Measurements from ENCODE around the gene CDH23. TPM values are rescaled to one million over a fixed set of nuclear protein-coding genes. Genes with fewer than 3 reads are reported as not detected.

CDH23 gene
- total RNA-seq, 4 donors from 2014 or later: 14.4 to 29.6 (median 19.7) TPM

DNA sequence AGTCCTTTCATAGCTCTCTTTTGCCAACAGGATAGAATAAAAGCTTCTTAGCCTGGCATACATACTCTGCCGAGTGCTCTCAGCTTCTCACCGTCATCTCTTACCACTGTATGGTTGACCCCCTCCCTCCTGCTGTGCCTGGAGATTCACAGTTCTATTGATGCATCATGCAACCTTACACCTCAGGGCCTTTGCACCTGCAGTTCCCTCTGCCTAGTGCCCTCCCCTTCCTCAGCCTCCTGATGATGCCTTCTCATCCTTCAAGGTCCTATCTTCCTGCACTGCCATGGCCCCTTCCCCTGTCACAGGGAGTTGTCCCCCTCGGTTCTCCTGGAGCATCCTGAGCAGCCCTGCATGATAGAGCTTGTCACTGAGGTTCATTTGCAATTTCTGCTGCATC, 81.5 kb downstream of the CDH23 start:
- no peak for TF ChIP-seq EP300 (IDR thresholded peaks at IDR 0.05)
- TF ChIP-seq, protein P1, sequence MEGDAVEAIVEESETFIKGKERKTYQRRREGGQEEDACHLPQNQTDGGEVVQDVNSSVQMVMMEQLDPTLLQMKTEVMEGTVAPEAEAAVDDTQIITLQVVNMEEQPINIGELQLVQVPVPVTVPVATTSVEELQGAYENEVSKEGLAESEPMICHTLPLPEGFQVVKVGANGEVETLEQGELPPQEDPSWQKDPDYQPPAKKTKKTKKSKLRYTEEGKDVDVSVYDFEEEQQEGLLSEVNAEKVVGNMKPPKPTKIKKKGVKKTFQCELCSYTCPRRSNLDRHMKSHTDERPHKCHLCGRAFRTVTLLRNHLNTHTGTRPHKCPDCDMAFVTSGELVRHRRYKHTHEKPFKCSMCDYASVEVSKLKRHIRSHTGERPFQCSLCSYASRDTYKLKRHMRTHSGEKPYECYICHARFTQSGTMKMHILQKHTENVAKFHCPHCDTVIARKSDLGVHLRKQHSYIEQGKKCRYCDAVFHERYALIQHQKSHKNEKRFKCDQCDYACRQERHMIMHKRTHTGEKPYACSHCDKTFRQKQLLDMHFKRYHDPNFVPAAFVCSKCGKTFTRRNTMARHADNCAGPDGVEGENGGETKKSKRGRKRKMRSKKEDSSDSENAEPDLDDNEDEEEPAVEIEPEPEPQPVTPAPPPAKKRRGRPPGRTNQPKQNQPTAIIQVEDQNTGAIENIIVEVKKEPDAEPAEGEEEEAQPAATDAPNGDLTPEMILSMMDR (IDR thresholded peaks at IDR 0.05): no peak
- no peak for TF ChIP-seq POLR2AphosphoS5 (IDR thresholded peaks at IDR 0.05)
- TF ChIP-seq POLR2A (IDR thresholded peaks at IDR 0.05; ENCODE audit: low read depth): no peak
- peaks cover 38 to 49% (median 44%) of the 10 kb centered on the region in 4 donors for H3K4me1 ChIP-seq
- no peak for DNase-seq (ENCODE audit: extremely low spot score)
- H3K36me3 ChIP-seq: no peaks in the 10 kb centered on the region
- H3K9me3 ChIP-seq: no peaks in the 10 kb centered on the region
- H3K4me3 ChIP-seq: no peak overlapping the region
- 66% methylated on average over 3 of the region's 3 CpGs for WGBS
- intact Hi-C loops (cut with DNase I): no loop called here
- H3K27ac ChIP-seq (replicated peaks in 1 of 4): no peak overlapping the region
- no peaks in the 10 kb centered on the region for H3K27me3 ChIP-seq

DNA sequence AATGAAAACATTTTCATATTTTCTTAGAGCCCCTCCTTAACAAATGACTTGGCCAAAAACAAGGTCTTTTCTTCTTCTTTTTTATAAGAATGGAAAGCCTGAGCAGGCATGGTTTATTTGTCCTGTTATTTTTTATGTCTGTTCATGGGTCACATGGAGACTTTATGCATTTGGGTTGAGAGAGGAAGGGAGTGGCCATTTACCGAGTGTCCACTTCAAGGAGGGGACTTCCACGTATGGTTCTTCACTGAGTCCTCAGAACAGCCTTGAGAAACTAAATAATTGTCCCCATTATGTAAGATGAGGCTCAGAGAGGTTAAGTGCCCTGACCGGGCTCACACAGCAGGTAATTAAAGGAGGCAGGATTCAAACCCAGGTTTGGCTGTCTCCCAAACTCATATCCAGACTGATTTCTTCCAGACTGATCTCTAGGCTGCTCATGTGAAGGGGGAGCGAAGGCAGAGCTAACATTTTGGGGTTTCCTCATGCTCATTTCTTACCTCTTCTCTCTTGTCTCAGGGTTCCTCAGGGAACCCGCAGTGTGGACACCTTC, 82.2 kb downstream of the CDH23 start:
- H3K4me1 ChIP-seq: peaks cover 38 to 48% (median 43%) of the 10 kb centered on the region in 4 donors
- no peak overlapping the region for H3K27ac ChIP-seq (replicated peaks in 1 of 4)
- H3K4me3 ChIP-seq: no peak overlapping the region
- WGBS: 82% methylated on average over 5 of the region's 5 CpGs
- no peaks in the 10 kb centered on the region for H3K9me3 ChIP-seq
- no peak for TF ChIP-seq EP300 (IDR thresholded peaks at IDR 0.05)
- TF ChIP-seq, protein P1 (IDR thresholded peaks at IDR 0.05): no peak
- TF ChIP-seq POLR2AphosphoS5 (IDR thresholded peaks at IDR 0.05): no peak
- TF ChIP-seq POLR2A (IDR thresholded peaks at IDR 0.05; ENCODE audit: low read depth): no peak
- no peaks in the 10 kb centered on the region for H3K27me3 ChIP-seq
- H3K36me3 ChIP-seq: no peaks in the 10 kb centered on the region
- intact Hi-C loops (cut with DNase I): no loop called here
- DNase-seq (ENCODE audit: extremely low spot score): no peak

DNA sequence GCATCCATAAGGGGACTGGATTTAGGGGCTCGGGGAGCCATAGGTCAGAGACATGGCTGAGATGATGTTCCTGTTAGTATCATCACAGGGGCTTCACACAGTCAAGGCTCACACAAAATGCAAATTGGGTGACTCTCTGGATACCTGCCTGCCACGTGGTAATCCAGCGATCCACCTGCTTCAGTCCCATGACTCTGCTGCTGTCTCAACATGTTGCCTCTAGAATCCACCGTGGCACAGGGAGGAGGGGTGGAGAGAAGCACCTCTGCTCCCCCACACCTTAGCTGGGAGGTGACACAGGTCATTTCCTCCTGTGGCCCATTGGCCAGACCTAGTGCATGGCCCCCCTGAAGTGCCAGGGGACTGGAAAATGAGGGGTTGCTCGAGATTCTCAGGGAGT, 83.1 kb downstream of the CDH23 start:
- DNase-seq (ENCODE audit: extremely low spot score): no peak
- no peaks in the 10 kb centered on the region for H3K9me3 ChIP-seq

DNA sequence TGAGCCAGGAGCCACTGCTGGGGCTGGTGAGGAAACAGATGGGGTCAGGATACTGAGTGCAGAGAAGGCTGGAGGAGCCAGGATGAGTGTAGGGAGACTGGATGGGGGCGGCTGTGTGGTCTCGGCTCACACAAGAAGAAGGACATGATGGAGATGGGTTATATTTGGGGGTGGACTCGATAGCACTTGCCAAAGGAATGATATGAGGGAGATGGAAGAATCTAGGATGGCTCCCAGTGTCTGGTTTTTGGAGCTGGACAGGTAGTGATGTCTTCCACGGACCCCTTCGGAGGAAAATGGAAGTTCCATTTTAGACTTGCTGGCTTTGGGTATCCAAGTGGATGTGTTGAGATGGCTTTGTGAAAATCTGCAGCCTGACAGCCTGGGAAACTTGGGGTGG, 83.9 kb downstream of the CDH23 start:
- H3K9me3 ChIP-seq: no peaks in the 10 kb centered on the region
- intact Hi-C loops (cut with DNase I): no loop called here
- no peaks in the 10 kb centered on the region for H3K36me3 ChIP-seq
- no peak overlapping the region for H3K4me3 ChIP-seq
- DNase-seq (ENCODE audit: extremely low spot score): no peak
- WGBS: 86% methylated on average over 5 of the region's 5 CpGs
- H3K27ac ChIP-seq (replicated peaks in 1 of 4): no peak overlapping the region
- no peak for TF ChIP-seq EP300 (IDR thresholded peaks at IDR 0.05)
- TF ChIP-seq, protein P1 (IDR thresholded peaks at IDR 0.05): no peak
- no peak for TF ChIP-seq POLR2A (IDR thresholded peaks at IDR 0.05; ENCODE audit: low read depth)
- H3K27me3 ChIP-seq: no peaks in the 10 kb centered on the region
- peaks cover 22 to 38% (median 28%) of the 10 kb centered on the region in 4 donors for H3K4me1 ChIP-seq

More for the DNA sequence above, 83.1 kb downstream of the CDH23 start:
- Histone ChIP-seq H3K36me3 (no peaks in the 10 kb centered on the region), H3K4me1 (peaks cover 30 to 46% (median 37%) of the 10 kb centered on the region in 4 donors), H3K4me3 (no peak overlapping the region), H3K27me3 (no peaks in the 10 kb centered on the region), H3K27ac (replicated peaks in 1 of 4) (no peak overlapping the region)
- TF ChIP-seq, protein P1 (IDR thresholded peaks at IDR 0.05): no peak
- TF ChIP-seq POLR2AphosphoS5 (IDR thresholded peaks at IDR 0.05) (no peak), EP300 (IDR thresholded peaks at IDR 0.05) (no peak), POLR2A (IDR thresholded peaks at IDR 0.05; ENCODE audit: low read depth) (no peak)
- 78% methylated on average over 2 of the region's 5 CpGs for WGBS
- intact Hi-C loops (cut with DNase I): no loop called here
